ENCODE data around the gene TLN1.

Gene TLN1

DNA sequence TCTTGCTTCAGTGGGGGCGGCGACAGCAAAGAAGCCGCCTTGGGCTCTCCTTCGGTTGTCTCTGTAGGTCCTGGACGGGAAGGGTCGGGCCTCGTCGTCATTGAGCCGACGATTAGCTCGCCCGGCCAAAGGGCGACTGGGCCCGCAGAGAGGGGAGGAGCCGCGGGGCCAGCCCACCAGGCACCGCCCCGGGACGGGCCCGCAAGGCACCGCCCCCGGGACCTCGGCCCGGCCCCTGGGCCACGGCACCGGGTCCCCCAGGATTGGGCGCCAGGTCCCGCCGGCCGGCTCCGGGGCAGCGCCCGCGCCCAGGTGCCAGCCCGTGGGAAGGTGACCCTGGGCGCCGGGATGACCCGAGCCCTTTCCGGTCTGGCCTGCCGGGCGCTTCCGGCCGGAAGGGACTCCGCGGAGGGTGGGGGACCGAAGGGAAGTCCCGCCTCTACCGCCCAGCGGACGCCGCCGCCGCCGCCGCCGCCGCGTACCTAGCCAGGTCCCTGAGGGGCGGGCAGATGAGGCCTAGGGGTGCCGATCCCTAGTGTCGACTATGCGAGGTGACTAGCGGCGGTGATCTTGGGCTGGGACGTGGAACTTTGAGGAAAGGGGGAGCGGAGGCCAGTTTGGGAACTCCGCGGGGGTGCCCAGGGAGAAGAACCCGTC is 17.0 kb upstream of the TLN1 start, which contains the start of the genes GBA2 and RGP1 (continued):
- TF ChIP-seq, protein P1, sequence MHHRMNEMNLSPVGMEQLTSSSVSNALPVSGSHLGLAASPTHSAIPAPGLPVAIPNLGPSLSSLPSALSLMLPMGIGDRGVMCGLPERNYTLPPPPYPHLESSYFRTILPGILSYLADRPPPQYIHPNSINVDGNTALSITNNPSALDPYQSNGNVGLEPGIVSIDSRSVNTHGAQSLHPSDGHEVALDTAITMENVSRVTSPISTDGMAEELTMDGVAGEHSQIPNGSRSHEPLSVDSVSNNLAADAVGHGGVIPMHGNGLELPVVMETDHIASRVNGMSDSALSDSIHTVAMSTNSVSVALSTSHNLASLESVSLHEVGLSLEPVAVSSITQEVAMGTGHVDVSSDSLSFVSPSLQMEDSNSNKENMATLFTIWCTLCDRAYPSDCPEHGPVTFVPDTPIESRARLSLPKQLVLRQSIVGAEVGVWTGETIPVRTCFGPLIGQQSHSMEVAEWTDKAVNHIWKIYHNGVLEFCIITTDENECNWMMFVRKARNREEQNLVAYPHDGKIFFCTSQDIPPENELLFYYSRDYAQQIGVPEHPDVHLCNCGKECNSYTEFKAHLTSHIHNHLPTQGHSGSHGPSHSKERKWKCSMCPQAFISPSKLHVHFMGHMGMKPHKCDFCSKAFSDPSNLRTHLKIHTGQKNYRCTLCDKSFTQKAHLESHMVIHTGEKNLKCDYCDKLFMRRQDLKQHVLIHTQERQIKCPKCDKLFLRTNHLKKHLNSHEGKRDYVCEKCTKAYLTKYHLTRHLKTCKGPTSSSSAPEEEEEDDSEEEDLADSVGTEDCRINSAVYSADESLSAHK (tag by site-specific recombination; IDR thresholded peaks at IDR 0.05) = no peak
- TF ChIP-seq ZNF707 (tag by site-specific recombination; IDR thresholded peaks at IDR 0.05) (no peak), ZNF132 (tag by site-specific recombination; IDR thresholded peaks at IDR 0.05; ENCODE audit: borderline replicate concordance) (no peak), ZNF112 (tag by site-specific recombination; IDR thresholded peaks at IDR 0.05) (no peak), ZNF629 (tag by site-specific recombination; IDR thresholded peaks at IDR 0.05) (no peak), ZBTB8A (tag by site-specific recombination; IDR thresholded peaks at IDR 0.05) (peak; percentile 97), ZNF76 (tag by site-specific recombination; IDR thresholded peaks at IDR 0.05; ENCODE audit: borderline replicate concordance, low read depth) (peak; percentile 11; the same call in 1 of the 2 replicates), WT1 (tag by site-specific recombination; IDR thresholded peaks at IDR 0.05) (no peak), ZFP37 (tag by site-specific recombination; IDR thresholded peaks at IDR 0.05) (no peak), ZNF169 (tag by site-specific recombination; IDR thresholded peaks at IDR 0.05) (no peak), ZNF223 (tag by site-specific recombination; IDR thresholded peaks at IDR 0.05) (no peak), IKZF3 (tag by site-specific recombination; IDR thresholded peaks at IDR 0.05) (peak; percentile 88), ZNF133 (tag by site-specific recombination; IDR thresholded peaks at IDR 0.05) (no peak), ZNF354C (tag by site-specific recombination; IDR thresholded peaks at IDR 0.05; ENCODE audit: borderline replicate concordance, low read depth) (no peak), ZNF621 (tag by site-specific recombination; IDR thresholded peaks at IDR 0.05) (no peak), ZNF394 (tag by site-specific recombination; IDR thresholded peaks at IDR 0.05; ENCODE audit: borderline replicate concordance) (no peak), ZNF239 (tag by site-specific recombination; IDR thresholded peaks at IDR 0.05) (no peak), SP2 (tag by site-specific recombination; IDR thresholded peaks at IDR 0.05) (peak; percentile 74), ZIC2 (tag by site-specific recombination; IDR thresholded peaks at IDR 0.05) (0 out of 2 replicates have a peak, but pooled peaks have one; percentile 10), ZSCAN16 (tag by site-specific recombination; IDR thresholded peaks at IDR 0.05) (no peak), ZFP69B (tag by site-specific recombination; IDR thresholded peaks at IDR 0.05) (no peak)
- TF ChIP-seq, protein P2, sequence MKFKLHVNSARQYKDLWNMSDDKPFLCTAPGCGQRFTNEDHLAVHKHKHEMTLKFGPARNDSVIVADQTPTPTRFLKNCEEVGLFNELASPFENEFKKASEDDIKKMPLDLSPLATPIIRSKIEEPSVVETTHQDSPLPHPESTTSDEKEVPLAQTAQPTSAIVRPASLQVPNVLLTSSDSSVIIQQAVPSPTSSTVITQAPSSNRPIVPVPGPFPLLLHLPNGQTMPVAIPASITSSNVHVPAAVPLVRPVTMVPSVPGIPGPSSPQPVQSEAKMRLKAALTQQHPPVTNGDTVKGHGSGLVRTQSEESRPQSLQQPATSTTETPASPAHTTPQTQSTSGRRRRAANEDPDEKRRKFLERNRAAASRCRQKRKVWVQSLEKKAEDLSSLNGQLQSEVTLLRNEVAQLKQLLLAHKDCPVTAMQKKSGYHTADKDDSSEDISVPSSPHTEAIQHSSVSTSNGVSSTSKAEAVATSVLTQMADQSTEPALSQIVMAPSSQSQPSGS (tag by site-specific recombination; IDR thresholded peaks at IDR 0.05; ENCODE audit: low read depth) = no peak
- TF ChIP-seq, protein P3, sequence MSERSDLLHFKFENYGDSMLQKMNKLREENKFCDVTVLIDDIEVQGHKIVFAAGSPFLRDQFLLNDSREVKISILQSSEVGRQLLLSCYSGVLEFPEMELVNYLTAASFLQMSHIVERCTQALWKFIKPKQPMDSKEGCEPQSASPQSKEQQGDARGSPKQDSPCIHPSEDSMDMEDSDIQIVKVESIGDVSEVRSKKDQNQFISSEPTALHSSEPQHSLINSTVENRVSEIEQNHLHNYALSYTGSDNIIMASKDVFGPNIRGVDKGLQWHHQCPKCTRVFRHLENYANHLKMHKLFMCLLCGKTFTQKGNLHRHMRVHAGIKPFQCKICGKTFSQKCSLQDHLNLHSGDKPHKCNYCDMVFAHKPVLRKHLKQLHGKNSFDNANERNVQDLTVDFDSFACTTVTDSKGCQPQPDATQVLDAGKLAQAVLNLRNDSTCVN (tag by site-specific recombination; optimal IDR thresholded peaks at IDR 0.05) = peak; percentile 36
- TF ChIP-seq, protein P4, sequence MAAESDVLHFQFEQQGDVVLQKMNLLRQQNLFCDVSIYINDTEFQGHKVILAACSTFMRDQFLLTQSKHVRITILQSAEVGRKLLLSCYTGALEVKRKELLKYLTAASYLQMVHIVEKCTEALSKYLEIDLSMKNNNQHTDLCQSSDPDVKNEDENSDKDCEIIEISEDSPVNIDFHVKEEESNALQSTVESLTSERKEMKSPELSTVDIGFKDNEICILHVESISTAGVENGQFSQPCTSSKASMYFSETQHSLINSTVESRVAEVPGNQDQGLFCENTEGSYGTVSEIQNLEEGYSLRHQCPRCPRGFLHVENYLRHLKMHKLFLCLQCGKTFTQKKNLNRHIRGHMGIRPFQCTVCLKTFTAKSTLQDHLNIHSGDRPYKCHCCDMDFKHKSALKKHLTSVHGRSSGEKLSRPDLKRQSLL (tag by site-specific recombination; IDR thresholded peaks at IDR 0.05) = no peak
- TF ChIP-seq, protein P5, sequence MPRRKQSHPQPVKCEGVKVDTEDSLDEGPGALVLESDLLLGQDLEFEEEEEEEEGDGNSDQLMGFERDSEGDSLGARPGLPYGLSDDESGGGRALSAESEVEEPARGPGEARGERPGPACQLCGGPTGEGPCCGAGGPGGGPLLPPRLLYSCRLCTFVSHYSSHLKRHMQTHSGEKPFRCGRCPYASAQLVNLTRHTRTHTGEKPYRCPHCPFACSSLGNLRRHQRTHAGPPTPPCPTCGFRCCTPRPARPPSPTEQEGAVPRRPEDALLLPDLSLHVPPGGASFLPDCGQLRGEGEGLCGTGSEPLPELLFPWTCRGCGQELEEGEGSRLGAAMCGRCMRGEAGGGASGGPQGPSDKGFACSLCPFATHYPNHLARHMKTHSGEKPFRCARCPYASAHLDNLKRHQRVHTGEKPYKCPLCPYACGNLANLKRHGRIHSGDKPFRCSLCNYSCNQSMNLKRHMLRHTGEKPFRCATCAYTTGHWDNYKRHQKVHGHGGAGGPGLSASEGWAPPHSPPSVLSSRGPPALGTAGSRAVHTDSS (tag by site-specific recombination; IDR thresholded peaks at IDR 0.05) = no peak
- TF ChIP-seq, protein P6, sequence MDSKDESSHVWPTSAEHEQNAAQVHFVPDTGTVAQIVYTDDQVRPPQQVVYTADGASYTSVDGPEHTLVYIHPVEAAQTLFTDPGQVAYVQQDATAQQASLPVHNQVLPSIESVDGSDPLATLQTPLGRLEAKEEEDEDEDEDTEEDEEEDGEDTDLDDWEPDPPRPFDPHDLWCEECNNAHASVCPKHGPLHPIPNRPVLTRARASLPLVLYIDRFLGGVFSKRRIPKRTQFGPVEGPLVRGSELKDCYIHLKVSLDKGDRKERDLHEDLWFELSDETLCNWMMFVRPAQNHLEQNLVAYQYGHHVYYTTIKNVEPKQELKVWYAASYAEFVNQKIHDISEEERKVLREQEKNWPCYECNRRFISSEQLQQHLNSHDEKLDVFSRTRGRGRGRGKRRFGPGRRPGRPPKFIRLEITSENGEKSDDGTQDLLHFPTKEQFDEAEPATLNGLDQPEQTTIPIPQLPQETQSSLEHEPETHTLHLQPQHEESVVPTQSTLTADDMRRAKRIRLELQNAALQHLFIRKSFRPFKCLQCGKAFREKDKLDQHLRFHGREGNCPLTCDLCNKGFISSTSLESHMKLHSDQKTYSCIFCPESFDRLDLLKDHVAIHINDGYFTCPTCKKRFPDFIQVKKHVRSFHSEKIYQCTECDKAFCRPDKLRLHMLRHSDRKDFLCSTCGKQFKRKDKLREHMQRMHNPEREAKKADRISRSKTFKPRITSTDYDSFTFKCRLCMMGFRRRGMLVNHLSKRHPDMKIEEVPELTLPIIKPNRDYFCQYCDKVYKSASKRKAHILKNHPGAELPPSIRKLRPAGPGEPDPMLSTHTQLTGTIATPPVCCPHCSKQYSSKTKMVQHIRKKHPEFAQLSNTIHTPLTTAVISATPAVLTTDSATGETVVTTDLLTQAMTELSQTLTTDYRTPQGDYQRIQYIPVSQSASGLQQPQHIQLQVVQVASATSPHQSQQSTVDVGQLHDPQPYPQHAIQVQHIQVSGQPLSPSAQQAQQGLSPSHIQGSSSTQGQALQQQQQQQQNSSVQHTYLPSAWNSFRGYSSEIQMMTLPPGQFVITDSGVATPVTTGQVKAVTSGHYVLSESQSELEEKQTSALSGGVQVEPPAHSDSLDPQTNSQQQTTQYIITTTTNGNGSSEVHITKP (tag by site-specific recombination; IDR thresholded peaks at IDR 0.05) = peak; percentile 99
- TF ChIP-seq, protein P7, sequence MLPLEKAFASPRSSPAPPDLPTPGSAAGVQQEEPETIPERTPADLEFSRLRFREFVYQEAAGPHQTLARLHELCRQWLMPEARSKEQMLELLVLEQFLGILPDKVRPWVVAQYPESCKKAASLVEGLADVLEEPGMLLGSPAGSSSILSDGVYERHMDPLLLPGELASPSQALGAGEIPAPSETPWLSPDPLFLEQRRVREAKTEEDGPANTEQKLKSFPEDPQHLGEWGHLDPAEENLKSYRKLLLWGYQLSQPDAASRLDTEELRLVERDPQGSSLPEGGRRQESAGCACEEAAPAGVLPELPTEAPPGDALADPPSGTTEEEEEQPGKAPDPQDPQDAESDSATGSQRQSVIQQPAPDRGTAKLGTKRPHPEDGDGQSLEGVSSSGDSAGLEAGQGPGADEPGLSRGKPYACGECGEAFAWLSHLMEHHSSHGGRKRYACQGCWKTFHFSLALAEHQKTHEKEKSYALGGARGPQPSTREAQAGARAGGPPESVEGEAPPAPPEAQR (tag by site-specific recombination; IDR thresholded peaks at IDR 0.05) = no peak
